Measurements from ENCODE around the gene SIMC1.
"Not testable (repeated sequence)": the region's sequence is repeated elsewhere in the genome, so short reads cannot be mapped to it uniquely, and the experiment has no call there.

Gene SIMC1

DNA sequence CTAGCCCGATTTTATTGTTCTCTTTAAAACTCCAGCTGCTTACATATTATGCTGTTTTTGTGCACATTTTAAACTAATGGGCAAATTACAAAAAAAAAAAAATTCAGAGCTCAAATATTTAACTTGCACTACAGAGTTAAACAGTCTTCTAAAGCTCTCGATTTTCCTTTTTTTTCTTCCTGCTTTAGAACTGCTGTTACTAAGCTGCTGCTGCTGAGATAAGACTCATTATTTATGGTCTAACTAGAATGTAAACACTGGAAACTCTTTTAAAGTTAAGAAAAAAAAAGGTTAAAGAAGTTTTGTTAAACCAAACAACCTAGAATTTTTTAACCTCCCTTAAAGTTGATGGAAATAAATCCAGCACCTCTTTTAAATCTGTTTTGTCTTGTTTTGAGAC is 20.5 kb upstream of the SIMC1 start:
- H3K4me3 ChIP-seq (ENCODE audit: low read depth in 1 of 2, low read length in 2 of 2); H3K36me3 ChIP-seq (ENCODE audit: control insufficient read depth in 1 of 2, insufficient read depth in 2 of 2, low read length in 2 of 2); H3K4me1 ChIP-seq (ENCODE audit: control insufficient read depth in 1 of 2, insufficient read depth in 2 of 2, low read length in 2 of 2); H3K27ac ChIP-seq (ENCODE audit: low read length); H3K27me3 ChIP-seq (ENCODE audit: low read depth, low read length); H3K9me3 ChIP-seq (ENCODE audit: control insufficient read depth in 1 of 2, low read length in 2 of 2): not testable (repeated sequence)

DNA sequence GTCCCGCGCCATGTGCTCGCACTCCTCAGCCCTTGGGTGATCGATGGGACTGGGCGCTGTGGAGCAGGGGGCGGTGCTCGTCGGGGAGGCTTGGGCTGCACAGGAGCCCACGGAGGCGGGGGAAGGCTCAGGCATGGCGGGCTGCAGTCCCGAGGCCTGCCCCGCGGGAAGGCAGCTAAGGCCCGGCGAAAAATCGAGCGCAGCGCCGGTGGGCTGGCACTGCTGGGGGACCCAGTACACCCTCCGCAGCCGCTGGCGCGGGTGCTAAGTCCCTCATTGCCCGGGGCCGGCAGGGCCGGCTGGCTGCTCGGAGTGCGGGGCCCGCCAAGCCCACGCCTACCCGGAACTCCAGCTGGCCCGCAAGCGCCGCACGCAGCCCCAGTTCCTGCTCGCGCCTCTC is 16.2 kb upstream of the SIMC1 start:
- H3K9me3 ChIP-seq (ENCODE audit: control insufficient read depth in 1 of 2, low read length in 2 of 2); H3K4me3 ChIP-seq (ENCODE audit: low read depth in 1 of 2, low read length in 2 of 2); H3K4me1 ChIP-seq (ENCODE audit: control insufficient read depth in 1 of 2, insufficient read depth in 2 of 2, low read length in 2 of 2); H3K27me3 ChIP-seq (ENCODE audit: low read depth, low read length); H3K27ac ChIP-seq (ENCODE audit: low read length); H3K36me3 ChIP-seq (ENCODE audit: control insufficient read depth in 1 of 2, insufficient read depth in 2 of 2, low read length in 2 of 2): not testable (repeated sequence)

DNA sequence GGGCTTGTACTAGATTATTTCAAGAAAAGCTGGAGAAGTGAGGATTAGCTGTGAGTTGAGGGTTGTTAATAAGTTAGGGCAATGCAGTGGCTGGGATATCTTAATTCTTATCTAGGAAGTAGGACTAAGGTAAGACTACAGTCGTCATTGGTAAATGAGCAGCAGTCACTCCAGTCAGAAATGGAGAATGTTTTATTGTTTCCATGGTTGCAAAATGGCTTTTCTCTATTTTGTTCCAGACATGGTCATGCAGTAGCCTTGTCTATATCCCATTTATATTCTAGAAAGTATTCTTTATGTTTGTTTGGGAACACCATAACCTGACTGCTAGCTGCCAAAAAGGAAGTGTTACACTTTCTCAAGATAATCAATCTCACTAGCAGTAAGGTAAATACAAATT is 9.9 kb upstream of the SIMC1 start:
- not testable (repeated sequence) for H3K27me3 ChIP-seq (ENCODE audit: low read depth, low read length); H3K4me3 ChIP-seq (ENCODE audit: low read depth in 1 of 2, low read length in 2 of 2); H3K36me3 ChIP-seq (ENCODE audit: control insufficient read depth in 1 of 2, insufficient read depth in 2 of 2, low read length in 2 of 2); H3K27ac ChIP-seq (ENCODE audit: low read length); H3K9me3 ChIP-seq (ENCODE audit: control insufficient read depth in 1 of 2, low read length in 2 of 2); H3K4me1 ChIP-seq (ENCODE audit: control insufficient read depth in 1 of 2, insufficient read depth in 2 of 2, low read length in 2 of 2)

DNA sequence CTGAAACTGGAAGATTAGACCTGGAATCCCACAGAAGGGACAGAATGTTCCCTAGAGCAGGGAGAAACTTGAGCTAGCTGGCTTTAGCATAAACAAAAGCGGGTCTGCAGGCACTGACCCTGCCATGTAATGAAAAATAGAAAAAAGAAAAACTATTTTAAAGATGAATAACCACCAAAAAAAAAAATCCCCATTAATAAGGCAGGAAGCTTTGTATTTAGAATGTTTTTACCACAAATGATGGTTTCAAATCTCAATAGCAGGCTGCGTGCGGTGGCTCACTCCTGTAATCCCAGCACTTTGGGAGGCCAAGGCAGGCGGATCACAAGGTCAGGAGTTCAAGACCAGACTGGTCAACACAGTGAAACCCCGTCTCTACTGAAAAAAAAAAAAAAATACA is 5.0 kb upstream of the SIMC1 start:
- H3K4me3 ChIP-seq (ENCODE audit: low read depth in 1 of 2, low read length in 2 of 2); H3K27me3 ChIP-seq (ENCODE audit: low read depth, low read length); H3K9me3 ChIP-seq (ENCODE audit: control insufficient read depth in 1 of 2, low read length in 2 of 2); H3K27ac ChIP-seq (ENCODE audit: low read length); H3K4me1 ChIP-seq (ENCODE audit: control insufficient read depth in 1 of 2, insufficient read depth in 2 of 2, low read length in 2 of 2); H3K36me3 ChIP-seq (ENCODE audit: control insufficient read depth in 1 of 2, insufficient read depth in 2 of 2, low read length in 2 of 2): not testable (repeated sequence)

DNA sequence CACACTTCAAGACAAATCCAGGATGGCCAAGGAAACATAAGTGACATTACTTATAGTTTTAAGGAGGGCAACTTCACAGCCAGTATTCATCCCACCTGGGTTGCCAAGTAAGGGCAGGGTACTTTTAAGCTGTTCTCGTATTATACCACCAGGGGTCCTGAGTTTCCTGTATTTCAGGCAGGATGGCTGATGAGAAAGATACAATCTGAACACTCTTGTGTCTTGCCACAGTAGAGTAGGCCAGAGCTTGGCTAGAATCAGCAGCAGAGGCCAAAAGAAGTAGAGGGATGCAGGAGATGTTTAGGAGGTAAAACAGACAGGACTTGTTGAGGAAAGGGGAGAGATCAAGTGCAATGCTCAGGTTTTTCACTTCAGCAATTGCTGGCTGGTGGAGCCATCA is 3.1 kb upstream of the SIMC1 start:
- H3K27ac ChIP-seq (ENCODE audit: low read length); H3K4me1 ChIP-seq (ENCODE audit: control insufficient read depth in 1 of 2, insufficient read depth in 2 of 2, low read length in 2 of 2); H3K9me3 ChIP-seq (ENCODE audit: control insufficient read depth in 1 of 2, low read length in 2 of 2); H3K36me3 ChIP-seq (ENCODE audit: control insufficient read depth in 1 of 2, insufficient read depth in 2 of 2, low read length in 2 of 2); H3K27me3 ChIP-seq (ENCODE audit: low read depth, low read length); H3K4me3 ChIP-seq (ENCODE audit: low read depth in 1 of 2, low read length in 2 of 2): not testable (repeated sequence)

DNA sequence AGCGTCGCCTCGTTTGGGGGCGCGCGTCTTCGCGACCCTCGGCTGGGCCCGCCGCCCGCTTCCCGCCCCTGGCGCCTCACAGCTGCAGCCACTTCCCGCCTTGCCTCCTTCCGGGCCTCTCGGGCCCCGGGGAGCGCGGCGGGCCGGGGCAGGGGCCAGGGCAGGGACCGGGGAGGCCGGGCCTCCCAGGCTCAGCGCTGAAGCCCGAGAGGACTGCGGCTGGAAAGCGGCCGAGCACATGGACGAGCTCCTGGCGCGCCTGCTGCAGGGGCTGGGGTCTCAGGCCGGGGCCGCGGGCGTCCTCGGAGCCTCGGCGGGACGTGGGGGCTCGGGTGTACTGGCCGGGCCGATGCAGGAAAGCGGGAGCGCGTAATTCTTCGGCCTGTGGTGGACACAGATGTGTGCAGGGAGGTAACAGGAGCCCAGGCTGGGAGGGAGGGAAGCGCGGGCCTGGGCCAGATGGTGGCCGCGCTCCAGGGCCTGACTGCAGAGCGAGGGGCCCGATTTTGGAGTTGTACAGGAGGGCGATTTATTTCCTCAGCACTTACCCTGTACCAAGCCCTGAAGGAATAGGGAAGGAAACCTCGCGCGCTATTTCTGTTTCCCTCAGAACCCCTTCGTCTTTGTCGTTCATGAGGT is 540 bp downstream of the SIMC1 start:
- H3K4me1 ChIP-seq (ENCODE audit: control insufficient read depth in 1 of 2, insufficient read depth in 2 of 2, low read length in 2 of 2); H3K4me3 ChIP-seq (ENCODE audit: low read depth in 1 of 2, low read length in 2 of 2); H3K27me3 ChIP-seq (ENCODE audit: low read depth, low read length); H3K9me3 ChIP-seq (ENCODE audit: control insufficient read depth in 1 of 2, low read length in 2 of 2); H3K27ac ChIP-seq (ENCODE audit: low read length); H3K36me3 ChIP-seq (ENCODE audit: control insufficient read depth in 1 of 2, insufficient read depth in 2 of 2, low read length in 2 of 2): not testable (repeated sequence)

DNA sequence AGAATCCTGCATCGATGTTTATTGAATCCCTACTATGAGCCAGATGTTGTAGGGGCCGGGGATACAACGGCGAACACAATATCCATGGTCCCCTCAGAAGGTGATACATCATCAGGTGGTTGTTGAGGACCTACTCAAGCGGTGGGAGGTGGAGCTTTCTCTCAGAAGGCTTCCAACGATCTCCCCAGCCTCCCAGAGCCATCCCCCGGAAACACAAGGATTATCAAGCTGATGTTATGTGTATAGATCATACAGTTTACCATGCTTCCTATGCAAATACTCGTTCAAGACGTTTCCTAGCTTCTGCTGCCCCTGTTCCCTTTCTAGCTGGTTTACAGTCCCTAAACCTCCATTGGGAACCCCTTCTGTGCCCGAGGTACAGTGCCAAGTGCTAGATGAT is 1.1 kb downstream of the SIMC1 start:
- not testable (repeated sequence) for H3K4me3 ChIP-seq (ENCODE audit: low read depth in 1 of 2, low read length in 2 of 2); H3K4me1 ChIP-seq (ENCODE audit: control insufficient read depth in 1 of 2, insufficient read depth in 2 of 2, low read length in 2 of 2); H3K9me3 ChIP-seq (ENCODE audit: control insufficient read depth in 1 of 2, low read length in 2 of 2); H3K27ac ChIP-seq (ENCODE audit: low read length); H3K36me3 ChIP-seq (ENCODE audit: control insufficient read depth in 1 of 2, insufficient read depth in 2 of 2, low read length in 2 of 2); H3K27me3 ChIP-seq (ENCODE audit: low read depth, low read length)

DNA sequence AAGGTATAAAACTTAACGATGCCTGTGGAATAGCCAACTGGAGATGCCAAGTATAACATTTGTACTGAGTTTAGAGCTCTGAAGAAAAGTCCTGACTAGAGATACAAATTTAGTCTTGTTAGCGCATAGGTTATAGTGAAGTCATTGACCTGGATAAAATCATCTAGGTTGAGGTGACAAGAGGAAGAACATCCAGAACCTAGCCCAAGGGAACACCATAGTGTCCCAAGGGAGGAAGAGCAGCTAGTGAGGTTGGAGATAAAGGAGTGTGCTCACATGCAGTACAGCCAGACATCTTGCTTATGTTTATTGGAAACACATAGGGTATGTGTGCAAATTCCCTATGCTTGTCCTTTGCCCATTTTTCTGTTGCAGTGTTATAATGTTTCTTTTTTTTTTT is 6.1 kb downstream of the SIMC1 start:
- not testable (repeated sequence) for H3K9me3 ChIP-seq (ENCODE audit: control insufficient read depth in 1 of 2, low read length in 2 of 2); H3K4me3 ChIP-seq (ENCODE audit: low read depth in 1 of 2, low read length in 2 of 2); H3K27ac ChIP-seq (ENCODE audit: low read length); H3K27me3 ChIP-seq (ENCODE audit: low read depth, low read length); H3K4me1 ChIP-seq (ENCODE audit: control insufficient read depth in 1 of 2, insufficient read depth in 2 of 2, low read length in 2 of 2); H3K36me3 ChIP-seq (ENCODE audit: control insufficient read depth in 1 of 2, insufficient read depth in 2 of 2, low read length in 2 of 2)

DNA sequence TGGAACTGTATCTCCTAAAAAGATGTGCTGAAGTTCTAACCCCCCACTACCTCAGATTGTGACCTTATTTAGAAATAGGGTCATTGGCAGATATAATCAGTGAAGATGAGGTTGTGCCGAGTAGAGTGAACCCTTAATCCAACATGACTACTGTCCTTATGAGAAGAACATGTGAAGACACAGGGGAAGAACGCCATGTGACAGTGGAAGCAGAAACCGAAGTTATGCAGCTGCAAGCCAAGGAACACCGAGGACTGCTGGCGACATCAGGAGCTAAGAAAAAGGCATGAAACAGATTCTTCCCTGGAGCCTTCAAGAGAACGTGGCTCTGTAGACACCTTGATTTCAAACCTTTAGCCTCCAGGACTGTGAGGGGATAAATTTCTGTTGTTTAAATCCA is 6.8 kb downstream of the SIMC1 start:
- H3K4me1 ChIP-seq (ENCODE audit: control insufficient read depth in 1 of 2, insufficient read depth in 2 of 2, low read length in 2 of 2); H3K4me3 ChIP-seq (ENCODE audit: low read depth in 1 of 2, low read length in 2 of 2); H3K36me3 ChIP-seq (ENCODE audit: control insufficient read depth in 1 of 2, insufficient read depth in 2 of 2, low read length in 2 of 2); H3K9me3 ChIP-seq (ENCODE audit: control insufficient read depth in 1 of 2, low read length in 2 of 2); H3K27me3 ChIP-seq (ENCODE audit: low read depth, low read length); H3K27ac ChIP-seq (ENCODE audit: low read length): not testable (repeated sequence)

DNA sequence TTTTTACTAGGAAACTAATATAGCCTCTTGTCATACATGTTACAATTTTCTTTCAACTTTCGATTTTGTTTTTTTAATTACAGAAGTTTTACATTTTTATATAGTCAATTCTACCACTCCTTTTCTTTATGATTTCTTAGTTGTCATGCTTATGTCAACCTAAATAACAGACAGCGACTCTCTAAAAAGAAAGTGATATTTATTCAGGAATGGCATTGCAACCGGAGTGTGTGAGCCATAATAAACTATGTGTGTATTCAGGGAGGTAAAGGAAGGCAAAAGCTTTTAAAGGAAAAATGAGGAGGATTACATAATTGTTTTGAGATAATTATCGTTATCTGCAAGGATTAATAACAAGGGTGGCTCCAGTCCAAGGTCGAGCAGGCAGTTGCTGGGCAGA is 7.3 kb downstream of the SIMC1 start:
- H3K27me3 ChIP-seq (ENCODE audit: low read depth, low read length); H3K36me3 ChIP-seq (ENCODE audit: control insufficient read depth in 1 of 2, insufficient read depth in 2 of 2, low read length in 2 of 2); H3K4me3 ChIP-seq (ENCODE audit: low read depth in 1 of 2, low read length in 2 of 2); H3K27ac ChIP-seq (ENCODE audit: low read length); H3K4me1 ChIP-seq (ENCODE audit: control insufficient read depth in 1 of 2, insufficient read depth in 2 of 2, low read length in 2 of 2); H3K9me3 ChIP-seq (ENCODE audit: control insufficient read depth in 1 of 2, low read length in 2 of 2): not testable (repeated sequence)

DNA sequence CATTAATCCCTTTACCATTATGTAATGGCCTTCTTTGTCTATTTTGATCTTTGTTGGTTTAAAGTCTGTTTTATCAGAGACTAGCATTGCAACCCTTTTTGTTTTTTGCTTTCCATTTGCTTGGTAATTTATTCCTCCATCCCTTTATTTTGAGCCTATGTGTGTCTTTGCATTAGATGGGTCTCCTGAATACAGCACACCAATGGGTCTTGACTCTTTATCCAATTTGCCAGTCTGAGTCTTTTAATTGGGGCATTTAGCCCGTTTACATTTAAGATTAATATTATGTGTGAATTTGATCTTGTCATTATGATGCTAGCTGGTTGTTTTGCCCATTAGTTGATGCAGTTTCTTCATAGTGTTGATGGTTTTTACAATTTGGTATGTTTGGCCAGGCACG is 12.5 kb downstream of the SIMC1 start:
- not testable (repeated sequence) for H3K36me3 ChIP-seq (ENCODE audit: control insufficient read depth in 1 of 2, insufficient read depth in 2 of 2, low read length in 2 of 2); H3K27me3 ChIP-seq (ENCODE audit: low read depth, low read length); H3K4me3 ChIP-seq (ENCODE audit: low read depth in 1 of 2, low read length in 2 of 2); H3K4me1 ChIP-seq (ENCODE audit: control insufficient read depth in 1 of 2, insufficient read depth in 2 of 2, low read length in 2 of 2); H3K27ac ChIP-seq (ENCODE audit: low read length); H3K9me3 ChIP-seq (ENCODE audit: control insufficient read depth in 1 of 2, low read length in 2 of 2)

DNA sequence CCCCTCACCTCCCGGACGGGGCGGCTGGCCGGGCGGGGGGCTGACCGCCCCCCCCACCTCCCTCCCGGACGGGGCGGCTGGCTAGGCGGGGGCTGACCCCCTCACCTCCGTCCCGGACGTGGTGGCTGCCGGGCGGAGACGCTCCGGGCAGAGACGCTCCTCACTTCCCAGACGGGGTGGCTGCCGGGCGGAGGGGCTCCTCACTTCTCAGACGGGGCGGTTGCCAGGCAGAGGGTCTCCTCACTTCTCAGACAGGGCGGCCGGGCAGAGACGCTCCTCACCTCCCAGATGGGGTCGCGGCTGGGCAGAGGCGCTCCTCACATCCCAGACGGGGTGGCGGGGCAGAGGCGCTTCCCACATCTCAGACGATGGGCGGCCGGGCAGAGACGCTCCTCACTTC is 13.9 kb downstream of the SIMC1 start:
- H3K4me3 ChIP-seq (ENCODE audit: low read depth in 1 of 2, low read length in 2 of 2), result not testable (repeated sequence)

More for the DNA sequence above, 13.9 kb downstream of the SIMC1 start:
- H3K9me3 ChIP-seq (ENCODE audit: control insufficient read depth in 1 of 2, low read length in 2 of 2); H3K4me1 ChIP-seq (ENCODE audit: control insufficient read depth in 1 of 2, insufficient read depth in 2 of 2, low read length in 2 of 2); H3K27ac ChIP-seq (ENCODE audit: low read length); H3K36me3 ChIP-seq (ENCODE audit: control insufficient read depth in 1 of 2, insufficient read depth in 2 of 2, low read length in 2 of 2); H3K27me3 ChIP-seq (ENCODE audit: low read depth, low read length): not testable (repeated sequence)

Measured in muscle layer of duodenum (tissue), 2 donors.